Mesodermal cell (in vitro differentiated cells): ENCODE measurements around the gene ABCA13.
"Not testable (repeated sequence)": the region's sequence is repeated elsewhere in the genome, so short reads cannot be mapped to it uniquely, and the experiment has no call there.

ENCODE experiments used
- H3K27ac ChIP-seq: 2 replicates; pipeline ENCODE4 v1.7.0; 2013; ENCODE audit warnings: mild to moderate bottlenecking, low read depth, low read length, moderate library complexity; ENCODE audit not compliant: severe bottlenecking
- H3K36me3 ChIP-seq: 2 replicates; pipeline ENCODE4 v1.7.1; 2013; ENCODE audit warnings: mild to moderate bottlenecking, low read length, moderate library complexity; ENCODE audit not compliant: control insufficient read depth, insufficient read depth
- H3K4me1 ChIP-seq: one replicate; pipeline ENCODE4 v1.7.1; 2013; ENCODE audit warnings: mild to moderate bottlenecking, low read length; ENCODE audit not compliant: insufficient read depth, control insufficient read depth, poor library complexity, severe bottlenecking
- H3K4me3 ChIP-seq: 2 replicates; pipeline ENCODE4 v1.7.0; 2013; ENCODE audit warnings: low read length, control low read depth, mild to moderate bottlenecking; ENCODE audit not compliant: insufficient read depth, poor library complexity, severe bottlenecking; ENCODE audit errors: extremely low read depth
- H3K9me3 ChIP-seq: 2 replicates; pipeline ENCODE4 v1.7.1; 2013; ENCODE audit warnings: mild to moderate bottlenecking, low read length, moderate library complexity; ENCODE audit not compliant: control insufficient read depth
- WGBS, 2 experiments: methylation state at CpG; one replicate each; pipeline ENCODE4 v1.1.5; 2013; ENCODE audit warnings: missing lambda C conversion rate in 2 of 2; ENCODE audit not compliant: insufficient coverage in 2 of 2; 5-methylcytosine and 5-hydroxymethylcytosine counted together

ABCA13 gene

GRCh38 chr7:48200946-48201589 lies 29.8 kb downstream of the ABCA13 start:
- H3K9me3 ChIP-seq, H3K4me1 ChIP-seq, H3K36me3 ChIP-seq, H3K4me3 ChIP-seq, H3K27ac ChIP-seq: not testable (repeated sequence)
- 88 to 90% methylated on average over 8 to 11 of the region's 19 CpGs for WGBS, 2 experiments

GRCh38 chr7:48202916-48203315 lies 31.7 kb downstream of the ABCA13 start:
- H3K4me3 ChIP-seq, H3K36me3 ChIP-seq, H3K4me1 ChIP-seq, H3K9me3 ChIP-seq, H3K27ac ChIP-seq: not testable (repeated sequence)
- 92 to 97% methylated on average over 16 to 35 of the region's 41 CpGs for WGBS, 2 experiments

DNA sequence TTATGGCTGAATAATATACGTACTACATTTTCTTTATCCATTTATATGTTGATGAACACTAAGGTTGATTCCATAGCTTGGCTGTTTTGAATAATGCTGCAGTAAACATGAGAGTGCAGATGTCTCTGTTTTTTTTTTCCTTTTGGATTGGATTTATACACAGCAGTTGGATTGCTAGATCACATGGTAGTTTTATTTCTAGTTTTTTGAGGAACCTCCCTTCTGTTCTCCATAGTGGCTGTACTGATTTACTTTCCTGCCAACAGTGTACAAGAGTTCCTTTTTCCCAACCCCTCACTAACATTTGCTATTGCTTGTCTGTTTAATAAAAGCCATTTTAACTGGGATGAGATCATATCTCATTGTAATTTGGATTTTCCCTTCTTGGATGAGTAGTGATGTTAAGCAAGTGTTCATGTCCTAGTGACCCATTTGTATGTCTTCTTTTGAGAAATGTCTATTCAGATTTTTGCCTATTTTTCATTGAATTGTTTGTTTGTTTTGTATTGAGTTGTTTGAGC lies 36.0 kb downstream of the ABCA13 start:
- no CpG with 5 or more reads among the region's 1 CpG for WGBS, 2 experiments
- Histone ChIP-seq H3K36me3 (no peaks in the 10 kb centered on the region), H3K4me3 (no peak overlapping the region), H3K9me3 (no peaks in the 10 kb centered on the region), H3K27ac (no peak overlapping the region), H3K4me1 (no peaks in the 10 kb centered on the region)

DNA sequence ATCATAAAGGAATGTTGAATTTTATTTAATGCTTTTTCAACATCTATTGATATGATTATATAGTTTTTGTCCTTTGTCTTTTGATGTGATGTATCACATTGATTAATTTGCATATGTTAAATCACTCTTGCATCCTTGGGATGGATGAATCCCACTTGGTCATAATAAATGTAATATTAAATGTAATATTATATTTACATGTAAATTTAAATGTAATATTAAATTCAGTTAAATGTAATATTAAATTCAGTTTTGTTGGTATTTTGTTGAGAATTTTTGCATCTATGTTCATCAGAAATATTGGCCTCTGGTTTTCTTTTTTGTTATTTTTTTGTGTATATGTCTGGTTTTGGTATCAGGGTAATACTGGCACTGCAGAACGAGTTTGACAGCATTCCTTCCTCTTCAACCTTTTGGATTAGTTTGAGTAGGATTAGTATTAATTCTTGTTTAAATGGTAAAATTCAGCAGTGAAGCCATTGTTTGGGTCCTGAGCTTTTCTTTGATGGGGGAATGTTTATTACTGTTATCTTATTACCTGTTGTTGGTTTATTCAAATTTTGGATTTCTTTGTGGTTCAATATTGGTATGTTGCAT lies 37.8 kb downstream of the ABCA13 start:
- H3K27ac ChIP-seq: no peak overlapping the region
- H3K36me3 ChIP-seq: no peaks in the 10 kb centered on the region
- H3K4me3 ChIP-seq: no peak overlapping the region
- no peaks in the 10 kb centered on the region for H3K4me1 ChIP-seq
- no CpG with 5 or more reads among the region's 1 CpG for WGBS, 2 experiments
- no peaks in the 10 kb centered on the region for H3K9me3 ChIP-seq

- Histone ChIP-seq H3K4me1 (no peaks in the 10 kb centered on the region), H3K36me3 (no peaks in the 10 kb centered on the region), H3K4me3 (no peak overlapping the region), H3K27ac (no peak overlapping the region), H3K9me3 (no peaks in the 10 kb centered on the region)
- WGBS, 2 experiments: 71 to 100% methylated on average over 1 of the region's 1 CpG
Measured at GRCh38 chr7:48213226-48213625, 42.0 kb downstream of the ABCA13 start.

DNA sequence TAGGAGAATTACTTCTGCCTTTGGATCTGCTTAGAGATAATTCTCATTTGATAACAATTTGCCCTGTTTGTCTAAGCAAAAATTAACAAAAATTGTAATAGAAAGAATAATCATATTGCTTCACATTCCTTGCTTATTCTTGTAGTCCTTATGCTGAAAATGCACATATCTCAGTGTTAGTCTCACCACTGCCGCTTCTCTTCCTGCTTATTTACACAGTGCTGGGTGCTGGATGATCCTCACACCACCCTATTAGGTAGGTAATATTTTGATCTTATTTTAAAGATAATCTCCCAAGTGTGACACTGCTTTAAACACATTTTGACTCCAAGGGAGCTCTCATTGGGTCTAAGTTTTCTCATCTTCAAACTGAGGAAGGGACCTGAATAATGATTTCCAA lies 46.0 kb downstream of the ABCA13 start:
- Histone ChIP-seq H3K4me3 (no peak overlapping the region), H3K4me1 (no peaks in the 10 kb centered on the region), H3K9me3 (no peaks in the 10 kb centered on the region), H3K36me3 (no peaks in the 10 kb centered on the region), H3K27ac (no peak overlapping the region)
- no CpG with 5 or more reads among the region's 1 CpG for WGBS, 2 experiments

- Histone ChIP-seq H3K36me3 (no peaks in the 10 kb centered on the region), H3K27ac (no peak overlapping the region), H3K9me3 (no peaks in the 10 kb centered on the region), H3K4me1 (no peaks in the 10 kb centered on the region), H3K4me3 (no peak overlapping the region)
Measured at GRCh38 chr7:48217753-48218152, 46.5 kb downstream of the ABCA13 start.

DNA sequence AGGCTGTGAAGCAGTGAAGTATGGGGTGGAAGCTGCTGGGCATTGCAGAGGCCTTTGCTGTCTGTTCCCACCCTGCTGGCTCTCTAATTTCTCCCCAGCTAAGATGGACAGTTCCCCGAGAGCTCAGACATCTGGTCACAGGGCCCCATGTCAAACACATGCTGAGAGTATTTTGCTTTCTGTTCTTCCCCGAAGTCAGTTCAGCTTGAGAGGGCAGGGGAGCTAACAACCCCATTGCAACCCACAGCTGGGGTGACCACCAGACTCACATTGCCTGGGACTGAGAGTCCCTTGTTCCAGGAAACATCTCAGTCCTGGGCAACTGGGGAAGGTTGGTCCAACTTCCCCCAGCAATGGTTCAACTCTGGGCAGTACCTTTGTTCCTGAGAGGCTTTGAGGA lies 52.8 kb downstream of the ABCA13 start:
- WGBS, 2 experiments: 81 to 83% methylated on average over 2 of the region's 2 CpGs
- Histone ChIP-seq H3K4me1 (no peaks in the 10 kb centered on the region), H3K27ac (no peak overlapping the region), H3K4me3 (no peak overlapping the region), H3K9me3 (no peaks in the 10 kb centered on the region), H3K36me3 (no peaks in the 10 kb centered on the region)

DNA sequence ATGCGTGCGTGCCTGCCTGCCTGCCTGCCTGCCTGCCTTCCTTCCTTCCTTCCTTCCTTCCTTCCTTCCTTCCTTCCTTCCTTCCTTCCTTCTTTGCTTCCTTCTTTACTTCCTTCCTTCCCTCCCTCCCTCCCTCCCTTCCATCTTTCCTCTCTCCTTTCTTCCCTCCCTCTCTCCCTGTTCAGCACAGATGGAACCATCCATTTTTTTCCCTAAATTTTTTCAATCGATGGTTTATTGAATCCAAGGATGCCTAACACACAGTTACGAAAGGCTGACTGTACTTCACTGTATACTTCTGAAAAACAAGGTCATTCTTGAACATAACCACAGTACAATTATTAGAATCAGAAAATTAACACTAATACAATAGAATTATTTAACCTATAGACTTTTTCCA lies 53.8 kb downstream of the ABCA13 start:
- H3K4me3 ChIP-seq: no peak overlapping the region
- 94 to 100% methylated on average over 4 of the region's 4 CpGs for WGBS, 2 experiments
- no peaks in the 10 kb centered on the region for H3K36me3 ChIP-seq
- no peak overlapping the region for H3K27ac ChIP-seq
- H3K4me1 ChIP-seq: no peaks in the 10 kb centered on the region
- H3K9me3 ChIP-seq: no peaks in the 10 kb centered on the region

DNA sequence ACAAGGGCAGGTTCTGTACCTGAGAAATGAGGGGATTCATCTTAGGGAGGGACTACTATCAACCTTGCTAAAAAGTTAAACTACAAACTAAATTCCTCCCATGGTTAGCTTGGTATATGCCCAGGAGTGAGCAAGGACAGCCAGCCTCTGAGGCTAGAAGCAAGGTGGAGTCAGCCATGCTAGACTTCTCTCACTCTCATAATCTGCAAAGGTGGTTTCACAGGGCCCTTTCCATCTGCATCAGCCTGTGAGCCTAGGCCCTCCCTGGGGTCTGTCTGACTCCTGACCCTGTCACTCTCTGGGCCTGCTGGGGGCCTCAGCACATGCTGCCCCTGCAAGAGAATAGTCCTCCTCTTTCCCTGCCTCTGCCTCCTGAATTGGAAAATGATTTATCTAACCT lies 66.1 kb downstream of the ABCA13 start:
- peaks cover 9% of the 10 kb centered on the region for H3K9me3 ChIP-seq
- no peaks in the 10 kb centered on the region for H3K4me1 ChIP-seq
- no peak overlapping the region for H3K4me3 ChIP-seq
- no peak overlapping the region for H3K27ac ChIP-seq
- no peaks in the 10 kb centered on the region for H3K36me3 ChIP-seq

- Histone ChIP-seq H3K36me3 (no peaks in the 10 kb centered on the region), H3K4me1 (no peaks in the 10 kb centered on the region), H3K9me3 (no peaks in the 10 kb centered on the region), H3K4me3 (no peak overlapping the region), H3K27ac (no peak overlapping the region)
- WGBS, 2 experiments: 98% methylated on average over 6 to 7 of the region's 8 CpGs
Measured at GRCh38 chr7:48242846-48243245, 71.6 kb downstream of the ABCA13 start.
